IMR-90 (cell line): ENCODE results near the gene ADD2. TPM values are rescaled to one million over a fixed set of nuclear protein-coding genes. Genes with fewer than 3 reads are reported as not detected.

Source experiments
- ATAC-seq: fragments of 200-7000 bp; cut with Tn5 transposase; 2 replicates; pipeline ENCODE4 v1.9.1; 2020; ENCODE audit warnings: low read depth, mild to moderate bottlenecking, moderate library complexity
- BruUV-seq: library from RNA; stranded (reverse); fragments of 400-500 nt; replicated peaks from 2 replicates; lab custom pipeline; 2021; lab: Mats Ljungman, UMichigan
- CTCF ChIA-PET: fragments of 300-600 bp; formaldehyde crosslinking; extraction: SDS; loops from one replicate; lab custom pipeline; 2021; ENCODE audit warnings: antibody characterized with exemption; lab: Yijun Ruan, JAX
- POLR2A ChIA-PET: fragments of 300-600 bp; sonication (Branson Sonifier 250); formaldehyde crosslinking; loops from one replicate; lab custom pipeline; 2022; ENCODE audit warnings: antibody characterized with exemption; ENCODE audit not compliant: unreplicated experiment; lab: Charles Lee
- DNase-seq: peaks from one replicate; pipeline ENCODE4 v3.0.0; 2013
- H2AFZ ChIP-seq: replicated peaks from 2 replicates; pipeline ENCODE3; 2013; ENCODE audit warnings: low read length, mild to moderate bottlenecking; ENCODE audit not compliant: poor library complexity
- H2AK5ac ChIP-seq: 2 replicates; pipeline ENCODE4 v1.6.1; 2013; ENCODE audit warnings: low read depth, low read length, inconsistent platforms
- H2AK9ac ChIP-seq: replicated peaks from 2 replicates; pipeline ENCODE3; 2013; ENCODE audit warnings: mild to moderate bottlenecking, low read depth, low read length, moderate library complexity; ENCODE audit not compliant: poor library complexity
- H2BK120ac ChIP-seq: 2 replicates; pipeline ENCODE4 v1.6.1; 2013; ENCODE audit warnings: low read depth, low read length, inconsistent platforms
- H2BK15ac ChIP-seq: 3 replicates; pipeline ENCODE4 v1.6.1; 2013; ENCODE audit warnings: low read depth, low read length, inconsistent platforms
- H2BK20ac ChIP-seq: 2 replicates; pipeline ENCODE4 v1.6.1; 2013; ENCODE audit warnings: low read depth, mild to moderate bottlenecking, inconsistent platforms, low read length, moderate library complexity
- H2BK5ac ChIP-seq: 2 replicates; pipeline ENCODE4 v1.6.1; 2013; ENCODE audit warnings: mild to moderate bottlenecking, low read depth, low read length, inconsistent platforms; ENCODE audit not compliant: poor library complexity, severe bottlenecking
- H3K14ac ChIP-seq: replicated peaks from 2 replicates; pipeline ENCODE4 v1.6.1; 2013; ENCODE audit warnings: low read depth, low read length, inconsistent platforms
- H3K18ac ChIP-seq: 2 replicates; pipeline ENCODE4 v1.6.1; 2013; ENCODE audit warnings: low read depth, low read length, control low read depth
- H3K23ac ChIP-seq: 2 replicates; pipeline ENCODE4 v1.6.1; 2013; ENCODE audit warnings: low read depth, low read length, inconsistent platforms
- H3K27ac ChIP-seq: 2 replicates; pipeline ENCODE4 v1.5.1; 2013; ENCODE audit warnings: mild to moderate bottlenecking, control low read depth, low read length; ENCODE audit not compliant: insufficient read depth
- H3K27me3 ChIP-seq: 2 replicates; pipeline ENCODE4 v1.6.1; 2013; ENCODE audit warnings: low read length; ENCODE audit not compliant: control insufficient read depth, insufficient read depth
- H3K36me3 ChIP-seq: 2 replicates; pipeline ENCODE4 v1.6.1; 2013; ENCODE audit warnings: low read length, mixed read lengths; ENCODE audit not compliant: control insufficient read depth, insufficient read depth
- H3K4ac ChIP-seq: 2 replicates; pipeline ENCODE4 v1.6.1; 2013; ENCODE audit warnings: low read depth, low read length, inconsistent platforms
- H3K4me1 ChIP-seq: 2 replicates; pipeline ENCODE4 v1.6.1; 2013; ENCODE audit warnings: low read length, mixed read lengths; ENCODE audit not compliant: control insufficient read depth, insufficient read depth
- H3K4me2 ChIP-seq: 2 replicates; pipeline ENCODE4 v1.6.1; 2013; ENCODE audit warnings: low read depth, mild to moderate bottlenecking, control low read depth, low read length, moderate library complexity
- H3K4me3 ChIP-seq: 2 replicates; pipeline ENCODE4 v1.5.1; 2013; ENCODE audit warnings: low read depth, mild to moderate bottlenecking, control low read depth, low read length, moderate library complexity; ENCODE audit not compliant: insufficient read depth
- H3K56ac ChIP-seq: 2 replicates; pipeline ENCODE4 v1.6.1; 2013; ENCODE audit warnings: low read length, inconsistent platforms; ENCODE audit not compliant: insufficient read depth; ENCODE audit errors: extremely low read depth
- H3K79me1 ChIP-seq, 2 experiments: 2 replicates each; pipeline ENCODE4 v1.6.1; 2013; ENCODE audit warnings: low read length in 2 of 2, inconsistent platforms in 1 of 2, low read depth in 1 of 2
- H3K9ac ChIP-seq: 2 replicates; pipeline ENCODE4 v1.6.1; 2013; ENCODE audit warnings: low read depth, low read length, control low read depth
- H3K9me1 ChIP-seq: 2 replicates; pipeline ENCODE4 v1.6.1; 2013; ENCODE audit warnings: low read length, inconsistent platforms; ENCODE audit not compliant: insufficient read depth
- H3K9me3 ChIP-seq: 2 replicates; pipeline ENCODE4 v1.6.1; 2013; ENCODE audit warnings: low read length; ENCODE audit not compliant: control insufficient read depth, insufficient read depth
- H4K20me1 ChIP-seq: 2 replicates; pipeline ENCODE4 v1.6.1; 2013; ENCODE audit warnings: low read length, inconsistent platforms; ENCODE audit not compliant: insufficient read depth
- H4K5ac ChIP-seq: 2 replicates; pipeline ENCODE4 v1.6.1; 2013; ENCODE audit warnings: mild to moderate bottlenecking, low read depth, low read length, control low read depth
- H4K8ac ChIP-seq, 2 experiments: 2 replicates each; pipeline ENCODE4 v1.6.1; 2013; ENCODE audit warnings: low read depth in 2 of 2, low read length in 2 of 2, control low read depth in 1 of 2, inconsistent platforms in 1 of 2
- H4K91ac ChIP-seq: 2 replicates; pipeline ENCODE4 v1.6.1; 2013; ENCODE audit warnings: low read depth, low read length, inconsistent platforms; ENCODE audit not compliant: insufficient read depth
- SMC3 ChIP-seq: fragments of 150-350 bp; IDR thresholded peaks from 2 replicates; pipeline ENCODE4 v1.6.1; 2016; ENCODE audit warnings: low read depth, mild to moderate bottlenecking, antibody characterized with exemption, low read length, moderate library complexity
- WGBS, 2 experiments: methylation state at CpG; one replicate each; pipeline versions ENCODE4 v1.1.5 to v1.1.7; 2013; ENCODE audit warnings: missing lambda C conversion rate in 2 of 2; ENCODE audit not compliant: insufficient read length in 1 of 2; ENCODE audit errors: extremely low coverage in 2 of 2; 5-methylcytosine and 5-hydroxymethylcytosine counted together
- dilution Hi-C: fragments of 300-500 bp; cut with HindIII; formaldehyde crosslinking; loops from one replicate; pipeline ENCODE4 v1.14.3; 2018; ENCODE audit warnings: low sequenced_read_pairs; ENCODE audit not compliant: unreplicated experiment
- in situ Hi-C: fragments of 300-500 bp; cut with MboI; formaldehyde crosslinking; loops from 3 replicates; pipeline ENCODE4 v1.14.3; 2019; ENCODE audit warnings: low sequenced_read_pairs, inconsistent platforms, mixed read lengths
- intact Hi-C: fragments of 100-400 bp; cut with micrococcal nuclease; formaldehyde crosslinking; loops from 2 replicates; pipeline ENCODE4 v1.10.0; 2022
- polyA plus RNA-seq, 3 experiments: library from polyadenylated mRNA; depleted of rRNA; stranded (reverse); fragments of >200 nt; gene quantifications; 2 replicates each; pipeline ENCODE4 v1.2.3, GENCODE V29; 2012; ENCODE audit warnings: low replicate concordance in 1 of 3
- total RNA-seq: library from RNA; depleted of rRNA; stranded (reverse); fragments of >200 nt; gene quantifications from 2 replicates; pipeline ENCODE4 v1.2.3, GENCODE V29; 2012
- TF ChIP-seq, protein P1 (sequence below): conservative IDR thresholded peaks from 2 replicates; pipeline ENCODE4 v1.5.1; 2012; ENCODE audit warnings: mild to moderate bottlenecking, low read depth, low read length, improper control_type of control experiment

ADD2 gene
- total and polyA plus RNA-seq, 2 of the 4 experiments (the other 2 are of a cell fraction): not detected

DNA sequence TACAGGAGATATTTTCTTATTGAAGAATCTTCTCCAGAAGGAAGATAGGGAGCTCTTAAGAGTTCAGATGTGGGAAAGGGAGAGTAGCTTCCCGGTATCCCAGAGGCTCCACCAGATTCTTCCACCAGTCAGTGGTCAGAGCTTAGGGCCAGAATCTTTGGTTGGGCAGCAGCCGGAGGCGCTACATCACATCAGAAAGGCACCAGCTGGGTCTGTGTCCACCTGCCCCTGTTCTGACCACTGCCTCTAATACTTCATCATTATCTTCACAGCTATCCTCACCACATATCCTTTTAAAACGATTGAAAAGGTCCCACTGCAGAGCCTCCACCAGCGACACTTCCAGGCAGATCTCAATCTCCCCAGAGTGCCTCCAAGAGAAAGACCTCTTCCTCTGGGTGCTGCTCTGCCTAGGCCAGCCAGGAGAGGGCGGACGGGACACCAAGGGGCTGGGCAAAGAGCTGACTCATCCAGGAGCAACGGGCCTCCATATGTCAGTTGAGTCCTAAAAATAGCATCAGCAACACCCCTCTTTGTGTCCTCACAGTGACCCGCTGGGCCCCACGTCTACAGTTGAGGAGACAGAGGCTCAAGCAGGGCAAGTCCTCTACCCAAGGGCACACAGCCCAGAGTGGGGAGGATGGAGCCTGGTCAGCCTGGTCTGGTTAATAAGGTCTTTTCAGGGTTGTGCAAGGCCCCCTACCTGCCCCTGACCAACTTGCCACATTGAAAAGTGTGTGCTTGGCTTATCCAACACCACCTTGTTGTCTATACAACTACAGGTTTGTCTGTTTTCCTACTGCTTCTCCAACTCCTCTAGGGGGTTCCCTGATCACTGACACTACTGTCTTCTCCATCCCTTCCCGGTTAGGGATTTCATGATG, 81.2 kb downstream of the ADD2 start:
- no peak overlapping the region for H3K4ac ChIP-seq
- no peak overlapping the region for H3K18ac ChIP-seq
- intact Hi-C loops: no loop called here
- no peak overlapping the region for H4K8ac ChIP-seq
- WGBS, 2 experiments: 60% methylated on average over 2 of the region's 11 CpGs; no CpG with 5 or more reads in 1 of the 2 experiments
- dilution Hi-C loops: no loop called here
- no peaks in the 10 kb centered on the region for H4K20me1 ChIP-seq
- H3K56ac ChIP-seq: no peak overlapping the region
- peak overlapping the region; percentile 63 for H2AFZ ChIP-seq
- no peaks in the 10 kb centered on the region for H3K36me3 ChIP-seq
- no peaks in the 10 kb centered on the region for H3K9me1 ChIP-seq
- H2BK120ac ChIP-seq: no peak overlapping the region
- H3K4me2 ChIP-seq: no peak overlapping the region
- in situ Hi-C loops: no loop called here
- H3K9me3 ChIP-seq: no peaks in the 10 kb centered on the region
- no peak overlapping the region for H2AK5ac ChIP-seq
- no peak overlapping the region for H3K23ac ChIP-seq
- no peak overlapping the region for H2BK20ac ChIP-seq
- no peak overlapping the region for H4K5ac ChIP-seq
- H3K4me1 ChIP-seq: no peaks in the 10 kb centered on the region
- CTCF ChIA-PET: interaction anchor here (0.5 kb wide), 1 partner anchor 88 kb away, joined by 5 read pairs; no protein-coding TSS in a partner anchor
- BruUV-seq: no TSS peak
- TF ChIP-seq SMC3: no peak
- TF ChIP-seq, protein P1, sequence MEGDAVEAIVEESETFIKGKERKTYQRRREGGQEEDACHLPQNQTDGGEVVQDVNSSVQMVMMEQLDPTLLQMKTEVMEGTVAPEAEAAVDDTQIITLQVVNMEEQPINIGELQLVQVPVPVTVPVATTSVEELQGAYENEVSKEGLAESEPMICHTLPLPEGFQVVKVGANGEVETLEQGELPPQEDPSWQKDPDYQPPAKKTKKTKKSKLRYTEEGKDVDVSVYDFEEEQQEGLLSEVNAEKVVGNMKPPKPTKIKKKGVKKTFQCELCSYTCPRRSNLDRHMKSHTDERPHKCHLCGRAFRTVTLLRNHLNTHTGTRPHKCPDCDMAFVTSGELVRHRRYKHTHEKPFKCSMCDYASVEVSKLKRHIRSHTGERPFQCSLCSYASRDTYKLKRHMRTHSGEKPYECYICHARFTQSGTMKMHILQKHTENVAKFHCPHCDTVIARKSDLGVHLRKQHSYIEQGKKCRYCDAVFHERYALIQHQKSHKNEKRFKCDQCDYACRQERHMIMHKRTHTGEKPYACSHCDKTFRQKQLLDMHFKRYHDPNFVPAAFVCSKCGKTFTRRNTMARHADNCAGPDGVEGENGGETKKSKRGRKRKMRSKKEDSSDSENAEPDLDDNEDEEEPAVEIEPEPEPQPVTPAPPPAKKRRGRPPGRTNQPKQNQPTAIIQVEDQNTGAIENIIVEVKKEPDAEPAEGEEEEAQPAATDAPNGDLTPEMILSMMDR: peak; percentile 20; the same call in 1 of the 2 replicates
- no peak overlapping the region for H2AK9ac ChIP-seq
- peak; percentile 64 for ATAC-seq
- H3K9ac ChIP-seq: no peak overlapping the region
- no peak overlapping the region for H2BK15ac ChIP-seq
- no peak overlapping the region for H3K4me3 ChIP-seq
- no peak overlapping the region for H3K14ac ChIP-seq
- no peak overlapping the region for H4K91ac ChIP-seq
- H3K79me1 ChIP-seq: no peaks in the 10 kb centered on the region
- POLR2A ChIA-PET: no interaction called here
- H3K27me3 ChIP-seq: peaks cover 4% of the 10 kb centered on the region
- H2BK5ac ChIP-seq: no peak overlapping the region
- DNase-seq: peak; percentile 46
- no peak overlapping the region for H3K27ac ChIP-seq
